Measurements from ENCODE around the gene RSPRY1. TPM values are rescaled to one million over a fixed set of nuclear protein-coding genes. Genes with fewer than 3 reads are reported as not detected.

The RSPRY1 gene
- total RNA-seq, 1 donor from 2014 or later, result 46.6 TPM

DNA sequence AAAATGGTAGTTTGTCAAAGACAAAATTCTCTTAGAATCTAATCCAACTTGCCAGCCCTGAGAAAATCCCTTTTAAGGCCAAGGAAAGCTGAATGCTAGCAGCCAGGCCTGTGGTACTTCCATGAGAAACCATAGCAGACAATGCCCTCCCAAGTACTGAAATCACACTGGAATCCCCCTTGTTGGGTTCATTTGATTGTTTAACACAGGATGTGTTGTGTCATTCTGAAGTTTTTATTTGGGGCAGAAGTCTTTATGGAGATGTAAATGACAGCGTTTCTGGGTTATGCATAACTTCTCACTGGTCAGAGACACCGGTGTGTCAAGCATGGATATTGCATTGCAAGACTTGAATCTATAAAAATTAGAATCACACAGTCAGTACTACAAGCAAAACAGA is 53.0 kb downstream of the RSPRY1 start:
- Mint-ChIP-seq H3K9me3 (no peaks in the 10 kb centered on the region), H3K27ac (no peak overlapping the region), H3K4me3 (no peak overlapping the region), H3K36me3 (peaks cover 28% of the 10 kb centered on the region), H3K27me3 (ENCODE audit: insufficient read depth, low read depth) (peaks cover 2% of the 10 kb centered on the region), H3K4me1 (peaks cover 2% of the 10 kb centered on the region)
- H3K9ac ChIP-seq, result no peak overlapping the region
- H3F3A ChIP-seq (ENCODE audit: low read depth), result peaks cover 25% of the 10 kb centered on the region
- no peak for DNase-seq (ENCODE audit: low spot score)
- no peak overlapping the region for H3K4me2 ChIP-seq
- no peaks in the 10 kb centered on the region for H3K9me3 ChIP-seq (ENCODE audit: low read depth)
- H2AFZ ChIP-seq (replicated peaks), result no peak overlapping the region
- TF ChIP-seq, protein P1, sequence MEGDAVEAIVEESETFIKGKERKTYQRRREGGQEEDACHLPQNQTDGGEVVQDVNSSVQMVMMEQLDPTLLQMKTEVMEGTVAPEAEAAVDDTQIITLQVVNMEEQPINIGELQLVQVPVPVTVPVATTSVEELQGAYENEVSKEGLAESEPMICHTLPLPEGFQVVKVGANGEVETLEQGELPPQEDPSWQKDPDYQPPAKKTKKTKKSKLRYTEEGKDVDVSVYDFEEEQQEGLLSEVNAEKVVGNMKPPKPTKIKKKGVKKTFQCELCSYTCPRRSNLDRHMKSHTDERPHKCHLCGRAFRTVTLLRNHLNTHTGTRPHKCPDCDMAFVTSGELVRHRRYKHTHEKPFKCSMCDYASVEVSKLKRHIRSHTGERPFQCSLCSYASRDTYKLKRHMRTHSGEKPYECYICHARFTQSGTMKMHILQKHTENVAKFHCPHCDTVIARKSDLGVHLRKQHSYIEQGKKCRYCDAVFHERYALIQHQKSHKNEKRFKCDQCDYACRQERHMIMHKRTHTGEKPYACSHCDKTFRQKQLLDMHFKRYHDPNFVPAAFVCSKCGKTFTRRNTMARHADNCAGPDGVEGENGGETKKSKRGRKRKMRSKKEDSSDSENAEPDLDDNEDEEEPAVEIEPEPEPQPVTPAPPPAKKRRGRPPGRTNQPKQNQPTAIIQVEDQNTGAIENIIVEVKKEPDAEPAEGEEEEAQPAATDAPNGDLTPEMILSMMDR (IDR thresholded peaks at IDR 0.05), result no peak
- TF ChIP-seq EZH2phosphoT487 (IDR thresholded peaks at IDR 0.05) (no peak), EZH2 (IDR thresholded peaks at IDR 0.05) (no peak)
- H4K20me1 ChIP-seq (ENCODE audit: low read depth), result no peaks in the 10 kb centered on the region
- H3K36me3 ChIP-seq, result peaks cover 26% of the 10 kb centered on the region
- H3K27me3 ChIP-seq, result no peaks in the 10 kb centered on the region
- no peaks in the 10 kb centered on the region for H3K79me2 ChIP-seq (ENCODE audit: low read depth)
- H3K4me1 ChIP-seq, result no peaks in the 10 kb centered on the region
- H3K4me3 ChIP-seq, result no peak overlapping the region
- H3K27ac ChIP-seq, result no peak overlapping the region

DNA sequence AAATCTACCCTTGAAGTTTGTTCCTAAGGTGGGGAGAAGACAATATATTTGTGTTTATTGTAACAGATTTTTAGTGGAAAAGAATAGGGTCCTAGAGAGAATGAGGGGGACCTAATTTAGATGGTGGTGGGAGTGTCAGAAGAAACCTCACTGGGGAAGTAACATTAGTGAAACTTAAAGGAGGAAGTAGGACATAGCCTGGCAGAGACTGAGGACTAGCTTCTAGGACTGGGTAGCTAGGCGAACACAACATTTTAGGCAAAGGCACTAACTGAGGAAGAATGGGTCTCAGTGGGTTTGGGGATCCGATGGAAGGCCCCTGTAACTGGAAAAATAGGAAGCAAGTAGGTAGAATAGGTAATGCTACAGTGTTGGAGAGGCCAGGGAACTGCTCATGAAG is 54.7 kb downstream of the RSPRY1 start:
- H3K27ac ChIP-seq, result no peak overlapping the region
- peaks cover 9% of the 10 kb centered on the region for H3K4me1 Mint-ChIP-seq
- no peaks in the 10 kb centered on the region for H4K20me1 ChIP-seq (ENCODE audit: low read depth)
- no peak overlapping the region for H3K27ac Mint-ChIP-seq
- no peak overlapping the region for H3K4me3 Mint-ChIP-seq
- H3K4me2 ChIP-seq, result no peak overlapping the region
- DNase-seq (ENCODE audit: low spot score), result no peak
- peaks cover 4% of the 10 kb centered on the region for H3K27me3 ChIP-seq
- H3K27me3 Mint-ChIP-seq (ENCODE audit: insufficient read depth, low read depth), result peaks cover 2% of the 10 kb centered on the region
- H3K79me2 ChIP-seq (ENCODE audit: low read depth), result no peaks in the 10 kb centered on the region
- peaks cover 3% of the 10 kb centered on the region for H3K4me1 ChIP-seq
- peaks cover 26% of the 10 kb centered on the region for H3K36me3 ChIP-seq
- H3K36me3 Mint-ChIP-seq, result peaks cover 16% of the 10 kb centered on the region
- no peaks in the 10 kb centered on the region for H3K9me3 ChIP-seq (ENCODE audit: low read depth)
- H3F3A ChIP-seq (ENCODE audit: low read depth), result peaks cover 32% of the 10 kb centered on the region
- TF ChIP-seq, protein P1 (IDR thresholded peaks at IDR 0.05), result no peak
- TF ChIP-seq EZH2phosphoT487 (IDR thresholded peaks at IDR 0.05), result no peak
- no peak for TF ChIP-seq EZH2 (IDR thresholded peaks at IDR 0.05)
- no peak overlapping the region for H3K4me3 ChIP-seq
- no peak overlapping the region for H3K9ac ChIP-seq
- no peak overlapping the region for H2AFZ ChIP-seq (replicated peaks)
- H3K9me3 Mint-ChIP-seq, result no peaks in the 10 kb centered on the region

DNA sequence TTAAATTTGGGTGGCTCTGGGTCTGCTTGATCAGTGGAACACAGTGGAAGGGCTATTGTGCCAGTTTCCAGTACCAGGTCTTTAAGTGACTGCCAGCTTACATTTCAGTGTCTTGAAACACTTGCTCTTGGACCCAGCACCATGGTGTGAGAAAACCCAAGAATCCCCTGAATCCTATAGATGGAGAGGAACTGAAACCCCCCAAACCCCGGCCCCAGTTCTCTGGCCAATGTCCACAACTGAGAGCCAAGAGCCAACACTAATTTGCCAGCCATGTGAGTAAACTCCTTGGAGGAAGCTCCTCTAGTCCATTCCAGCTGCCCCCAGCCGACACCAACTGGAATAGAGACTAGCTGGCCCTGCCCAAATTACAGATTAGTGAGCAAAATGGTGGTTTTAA is 56.5 kb downstream of the RSPRY1 start:
- no peaks in the 10 kb centered on the region for H3K79me2 ChIP-seq (ENCODE audit: low read depth)
- no peak for DNase-seq (ENCODE audit: low spot score)
- H3K4me1 Mint-ChIP-seq, result peaks cover 13% of the 10 kb centered on the region
- no peak overlapping the region for H3K4me2 ChIP-seq
- H3F3A ChIP-seq (ENCODE audit: low read depth), result peaks cover 32% of the 10 kb centered on the region
- no peak overlapping the region for H3K4me3 ChIP-seq
- H3K36me3 ChIP-seq, result peaks cover 22% of the 10 kb centered on the region
- peaks cover 5% of the 10 kb centered on the region for H3K4me1 ChIP-seq
- TF ChIP-seq EZH2phosphoT487 (IDR thresholded peaks at IDR 0.05), result no peak
- TF ChIP-seq EZH2 (IDR thresholded peaks at IDR 0.05), result no peak
- TF ChIP-seq, protein P1 (IDR thresholded peaks at IDR 0.05), result no peak
- H3K27ac ChIP-seq, result no peak overlapping the region
- peaks cover 10% of the 10 kb centered on the region for H3K27me3 ChIP-seq
- no peaks in the 10 kb centered on the region for H3K9me3 Mint-ChIP-seq
- peaks cover 9% of the 10 kb centered on the region for H3K36me3 Mint-ChIP-seq
- no peaks in the 10 kb centered on the region for H3K9me3 ChIP-seq (ENCODE audit: low read depth)
- no peak overlapping the region for H3K4me3 Mint-ChIP-seq
- no peak overlapping the region for H3K27ac Mint-ChIP-seq
- no peaks in the 10 kb centered on the region for H3K27me3 Mint-ChIP-seq (ENCODE audit: insufficient read depth, low read depth)
- no peak overlapping the region for H2AFZ ChIP-seq (replicated peaks)
- H4K20me1 ChIP-seq (ENCODE audit: low read depth), result no peaks in the 10 kb centered on the region
- no peak overlapping the region for H3K9ac ChIP-seq

Data from neural progenitor cell (in vitro differentiated cells).